Measurements from ENCODE around the gene MARK1. TPM values are rescaled to one million over a fixed set of nuclear protein-coding genes. Genes with fewer than 3 reads are reported as not detected.

MARK1 gene
- total and polyA plus RNA-seq, 10 of the 15 experiments (the other 5 are each of a cell fraction or from before 2014, with no cell fraction given): 0.02 to 0.67 (median 0.12) TPM; not detected in 6

GRCh38 chr1:220631238-220631815, 103.4 kb downstream of the MARK1 start:
- Histone ChIP-seq H3K79me2 (ENCODE audit: control insufficient read depth, insufficient read depth, low read length) (no peaks in the 10 kb centered on the region), H3K36me3 (ENCODE audit: control insufficient read depth in 2 of 2, insufficient read depth in 2 of 2, low read length in 1 of 2) (no peaks in the 10 kb centered on the region), H3K4me3 (no peak overlapping the region), H3K9ac (ENCODE audit: control insufficient read depth, insufficient read depth, low read length) (no peak overlapping the region), H3K4me2 (ENCODE audit: control insufficient read depth, insufficient read depth) (no peak overlapping the region), H3K4me1 (ENCODE audit: control insufficient read depth, insufficient read depth, low read length) (no peaks in the 10 kb centered on the region), H2AFZ (ENCODE audit: control insufficient read depth, low read depth, low read length) (no peak overlapping the region), H4K20me1 (ENCODE audit: control insufficient read depth, insufficient read depth) (no peaks in the 10 kb centered on the region), H3K9me3 (replicated peaks; ENCODE audit: control insufficient read depth, insufficient read depth, low read length) (no peaks in the 10 kb centered on the region), H3K27ac (ENCODE audit: control insufficient read depth, insufficient read depth) (no peak overlapping the region), H3K27me3 (replicated peaks in 1 of 2; ENCODE audit: control insufficient read depth in 2 of 2, insufficient read depth in 2 of 2, low read length in 1 of 2) (no peaks in the 10 kb centered on the region)
- ChIA-PET RAD21 (ENCODE audit: unreplicated experiment) (no interaction called here), SMC1A (ENCODE audit: uncharacterized antibody, unreplicated experiment) (interaction anchor here (1.0 kb wide), 1 partner anchor 413 kb away, joined by 3 read pairs; no protein-coding TSS in a partner anchor), CTCF (no interaction called here), POLR2A (no interaction called here)
- BruUV-seq (replicated peaks): no TSS peak
- ATAC-seq (no peak), FAIRE-seq (no peak), DNase-seq (ENCODE audit: low read depth, low spot score) (no peak)
- intact Hi-C loops (cut with micrococcal nuclease; ENCODE audit: unreplicated experiment) (no loop called here), in situ Hi-C loops (cut with MboI) (no loop called here)
- 28% methylated on average over 4 of the region's 4 CpGs for WGBS (ENCODE audit: insufficient coverage, insufficient replicate concordance, low lambda C conversion rate, missing lambda C conversion rate)
- TF ChIP-seq JUNB (IDR thresholded peaks at IDR 0.05) (no peak), ASH2L (IDR thresholded peaks at IDR 0.05; ENCODE audit: borderline replicate concordance, low read depth) (no peak), CUX1 (IDR thresholded peaks at IDR 0.05; ENCODE audit: insufficient replicate concordance, low read depth, low read length) (no peak), ZNF687 (IDR thresholded peaks at IDR 0.05) (no peak), NKRF (conservative IDR thresholded peaks at IDR 0.05) (no peak), PAX8 (IDR thresholded peaks at IDR 0.05) (no peak), BCL11A (IDR thresholded peaks at IDR 0.05; ENCODE audit: low read depth, low read length) (no peak), SMC3 (IDR thresholded peaks at IDR 0.05; ENCODE audit: borderline replicate concordance, low read length) (no peak), FOXK2 (IDR thresholded peaks at IDR 0.05) (no peak), CHD4 (IDR thresholded peaks at IDR 0.05) (no peak), TAF1 (IDR thresholded peaks at IDR 0.05; ENCODE audit: borderline replicate concordance, low read depth, low read length) (no peak), POLR2A (IDR thresholded peaks at IDR 0.05; ENCODE audit: low read depth, low read length) (no peak), BHLHE40 (IDR thresholded peaks at IDR 0.05; ENCODE audit: borderline replicate concordance in 1 of 2, low read depth in 2 of 2, low read length in 1 of 2) (no peak)

Data from GM12878 (cell line).